Mesenteric fat pad (tissue), 1 donor: ENCODE data around the gene LPCAT3. TPM values are rescaled to one million over a fixed set of nuclear protein-coding genes. Genes with fewer than 3 reads are reported as not detected.

ENCODE experiments used
- DNase-seq: peaks from one replicate; pipeline ENCODE4 v3.0.0-alpha.2; 2020; ENCODE audit warnings: low spot score
- microRNA-seq: library from miRNA; unstranded; fragments of <30 nt; microRNA quantifications from one replicate; pipeline ENCODE4 v1.2.0, GENCODE V29; 2020; ENCODE audit warnings: borderline number of aligned reads
- total RNA-seq: library from RNA; stranded (reverse); fragmentation: NEBNext Ultra II Directional; extraction: Animal tissue kit (Norgen Biotek cat#: 25700); gene quantifications from one replicate; pipeline ENCODE4 v1.2.1, GENCODE V29; 2021
- donor health status: DM: yes; HTN: yes; CAD: no.

LPCAT3 gene
- total RNA-seq, 1 donor from 2014 or later, result 60.1 TPM

DNA sequence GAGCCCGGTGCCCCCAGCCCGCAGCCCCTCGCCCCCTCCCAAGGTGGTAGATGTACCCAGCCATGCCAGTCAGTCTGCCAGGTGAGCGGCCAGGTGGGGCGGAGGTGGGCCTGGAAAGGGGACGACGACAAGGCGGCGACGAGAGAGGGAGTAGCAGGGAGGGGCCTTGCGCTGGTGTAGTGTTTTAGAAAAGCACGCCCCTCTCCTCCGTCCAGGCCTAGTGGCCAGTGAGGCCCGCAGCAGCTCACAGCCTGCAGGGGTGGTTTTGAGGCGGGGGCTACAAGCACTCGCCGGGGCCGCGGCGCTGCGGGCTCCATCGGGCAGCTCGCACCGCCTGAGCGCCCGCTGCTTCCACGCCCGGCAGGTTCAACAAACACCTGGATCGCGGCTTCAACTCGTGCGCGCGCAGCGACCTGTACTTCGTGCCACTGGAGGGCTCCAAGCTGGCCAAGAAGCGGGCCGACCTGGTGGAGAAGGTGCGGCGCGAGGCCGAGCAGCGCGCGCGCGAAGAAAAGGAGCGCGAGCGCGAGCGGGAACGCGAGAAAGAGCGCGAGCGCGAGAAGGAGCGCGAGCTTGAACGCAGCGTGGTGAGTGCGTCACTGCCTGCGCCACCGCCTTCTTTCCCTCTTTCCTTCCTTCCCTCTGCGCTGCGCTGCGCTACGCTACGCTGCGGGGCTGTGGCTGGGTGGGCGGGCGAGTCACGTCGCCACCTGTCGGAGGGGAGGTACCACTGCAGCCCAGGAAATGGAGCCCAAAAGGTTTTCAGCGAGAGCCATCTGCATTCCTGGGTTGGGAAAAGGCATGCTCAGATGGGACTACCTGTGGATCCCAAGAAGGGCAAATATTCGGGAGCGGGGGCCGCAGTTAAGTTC lies 80.6 kb downstream of the LPCAT3 start:
- DNase-seq, result peak; percentile 98

- DNase-seq, result no peak
Measured at GRCh38 chr12:6936636-6937480, 81.4 kb downstream of the LPCAT3 start.

GRCh38 chr12:6936194-6936635 lies 82.1 kb downstream of the LPCAT3 start:
- DNase-seq, result no peak

- no peak for DNase-seq
Measured at GRCh38 chr12:6935371-6936193, 82.7 kb downstream of the LPCAT3 start.

DNA sequence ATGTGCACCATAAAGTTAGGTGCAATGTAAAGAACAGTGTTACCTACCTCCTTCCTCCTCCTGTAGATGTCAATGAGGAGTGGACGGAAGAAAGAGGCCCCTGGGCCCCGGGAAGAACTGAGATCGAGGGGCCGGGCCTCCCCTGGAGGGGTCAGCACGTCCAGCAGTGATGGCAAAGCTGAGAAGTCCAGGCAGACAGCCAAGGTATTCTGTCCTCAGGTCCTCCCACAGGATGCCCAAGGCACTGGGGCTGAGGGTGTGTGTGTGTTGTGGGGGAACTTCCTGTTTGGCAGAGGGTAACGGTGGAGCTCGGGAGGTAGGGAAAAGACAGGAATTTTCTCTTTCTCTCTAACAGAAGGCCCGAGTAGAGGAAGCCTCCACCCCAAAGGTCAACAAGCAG lies 84.2 kb downstream of the LPCAT3 start:
- no peak for DNase-seq

GRCh38 chr12:6932766-6933165 lies 85.5 kb downstream of the LPCAT3 start:
- DNase-seq, result no peak

- no peak for DNase-seq
Measured at GRCh38 chr12:6929466-6930452, 88.5 kb downstream of the LPCAT3 start.

- DNase-seq, result no peak
Measured at GRCh38 chr12:6928703-6929407, 89.4 kb downstream of the LPCAT3 start.

GRCh38 chr12:6928022-6928702 lies 90.1 kb downstream of the LPCAT3 start:
- DNase-seq, result no peak

- no peak for DNase-seq
Measured at GRCh38 chr12:6927379-6928021, 90.8 kb downstream of the LPCAT3 start, which contains the start of gene ATN1. Gene ATN1, plus strand, starts transcription at chr12:6927959. Its CDS starts 6,043 bp downstream, at chr12:6934002.

Small RNAs within 50 kb of the gene (microRNA-seq; reads per million reads assigned to microRNA genes)
- gene MIR141 (34.9 reads per million, percentile 30 among the genes with 10 or more reads in this experiment), gene MIR200C (567 reads per million, percentile 72 among the genes with 10 or more reads in this experiment)

Other genes starting within 250 kb of the LPCAT3 start
- 1.3 TPM for gene LAG3, start 246.0 kb downstream of the LPCAT3 start, total RNA-seq
- 31.3 TPM for gene CD4, start 228.9 kb downstream of the LPCAT3 start, total RNA-seq
- gene GPR162, start 196.7 kb downstream of the LPCAT3 start, total RNA-seq, result 7.0 TPM
- gene P3H3, start 190.1 kb downstream of the LPCAT3 start, total RNA-seq, result 11.1 TPM
- gene GNB3, start 177.6 kb downstream of the LPCAT3 start, total RNA-seq, result 1.2 TPM
- gene CDCA3, start 167.2 kb downstream of the LPCAT3 start, total RNA-seq, result 0.16 TPM
- gene USP5, start 166.3 kb downstream of the LPCAT3 start, total RNA-seq, result 74.8 TPM
- gene TPI1, start 150.9 kb downstream of the LPCAT3 start, total RNA-seq, result 383 TPM
- 4.6 TPM for gene SPSB2, start 145.2 kb downstream of the LPCAT3 start, total RNA-seq
- gene LRRC23, start 113.7 kb downstream of the LPCAT3 start, total RNA-seq, result 4.2 TPM
- gene ENO2, start 103.9 kb downstream of the LPCAT3 start, total RNA-seq, result 5.3 TPM
- gene ATN1, start 90.5 kb downstream of the LPCAT3 start, total RNA-seq, result 148 TPM
- not detected for gene RNU7-1, start 74.7 kb downstream of the LPCAT3 start, total RNA-seq
- 125 TPM for gene C12orf57, start 74.5 kb downstream of the LPCAT3 start, total RNA-seq
- gene PTPN6, start 67.1 kb downstream of the LPCAT3 start, total RNA-seq, result 47.2 TPM
- gene PHB2, start 47.8 kb downstream of the LPCAT3 start, total RNA-seq, result 143 TPM
- 44.3 TPM for gene EMG1, start 47.6 kb downstream of the LPCAT3 start, total RNA-seq
- 593 TPM for gene C1S, start 42.2 kb upstream of the LPCAT3 start, total RNA-seq
- 789 TPM for gene C1R, start 74.0 kb upstream of the LPCAT3 start, total RNA-seq
- 68.8 TPM for gene C1RL, start 90.7 kb upstream of the LPCAT3 start, total RNA-seq
- gene RBP5, start 110.4 kb upstream of the LPCAT3 start, total RNA-seq, result 1.1 TPM
- gene CLSTN3, start 111.9 kb upstream of the LPCAT3 start, total RNA-seq, result 15.4 TPM
- 56.5 TPM for gene PEX5, start 171.2 kb upstream of the LPCAT3 start, total RNA-seq